Mesendoderm (in vitro differentiated cells): ENCODE measurements around the gene TUFM.

ENCODE experiments used
- DNase-seq: peaks from one replicate; pipeline ENCODE4 v3.0.0; 2013
- H2AK5ac ChIP-seq: 2 replicates; pipeline ENCODE4 v1.6.1; 2013; ENCODE audit warnings: low read length, inconsistent platforms
- H2BK120ac ChIP-seq: 2 replicates; pipeline ENCODE4 v1.6.1; 2013; ENCODE audit warnings: low read depth, mild to moderate bottlenecking, low read length, moderate library complexity, mixed read lengths
- H2BK15ac ChIP-seq: replicated peaks from 2 replicates; pipeline ENCODE4 v1.6.1; 2013; ENCODE audit warnings: low read depth, mild to moderate bottlenecking, moderate library complexity
- H2BK5ac ChIP-seq: 2 replicates; pipeline ENCODE4 v1.6.1; 2013; ENCODE audit warnings: low read length, inconsistent platforms
- H3K18ac ChIP-seq: 2 replicates; pipeline ENCODE4 v1.6.1; 2013; ENCODE audit warnings: mild to moderate bottlenecking, low read length, mixed read lengths
- H3K23ac ChIP-seq: one replicate; pipeline ENCODE4 v1.6.1; 2013; ENCODE audit warnings: low read length
- H3K27ac ChIP-seq: 2 replicates; pipeline ENCODE4 v1.5.1; 2013; ENCODE audit warnings: low read depth, mild to moderate bottlenecking, inconsistent platforms, low read length, moderate library complexity
- H3K27me3 ChIP-seq: 2 replicates; pipeline ENCODE4 v1.6.1; 2013; ENCODE audit warnings: low read length, control low read depth, mild to moderate bottlenecking, inconsistent platforms; ENCODE audit not compliant: insufficient read depth, poor library complexity
- H3K36me3 ChIP-seq: 2 replicates; pipeline ENCODE4 v1.6.1; 2013; ENCODE audit warnings: low read length, inconsistent platforms; ENCODE audit not compliant: control insufficient read depth, insufficient read depth
- H3K4ac ChIP-seq: one replicate; pipeline ENCODE4 v1.6.1; 2013; ENCODE audit warnings: low read depth, mild to moderate bottlenecking, low read length, moderate library complexity
- H3K4me1 ChIP-seq: 2 replicates; pipeline ENCODE4 v1.6.1; 2013; ENCODE audit warnings: low read depth, low read length, inconsistent platforms; ENCODE audit not compliant: control insufficient read depth
- H3K4me2 ChIP-seq: 2 replicates; pipeline ENCODE4 v1.6.1; 2013; ENCODE audit warnings: low read length
- H3K4me3 ChIP-seq: 2 replicates; pipeline ENCODE4 v1.5.1; 2013; ENCODE audit warnings: mild to moderate bottlenecking, low read length
- H3K56ac ChIP-seq: one replicate; pipeline ENCODE4 v1.6.1; 2013; ENCODE audit warnings: low read length
- H3K79me1 ChIP-seq: 2 replicates; pipeline ENCODE4 v1.6.1; 2013; ENCODE audit warnings: low read length, inconsistent platforms
- H3K79me2 ChIP-seq: 2 replicates; pipeline ENCODE4 v1.6.1; 2013; ENCODE audit warnings: mild to moderate bottlenecking, low read length; ENCODE audit not compliant: control insufficient read depth, insufficient read depth
- H3K9ac ChIP-seq: 2 replicates; pipeline ENCODE4 v1.6.1; 2013; ENCODE audit warnings: low read length, inconsistent platforms
- H4K5ac ChIP-seq: one replicate; pipeline ENCODE4 v1.6.1; 2013; ENCODE audit warnings: low read length
- H4K8ac ChIP-seq: one replicate; pipeline ENCODE4 v1.6.1; 2013; ENCODE audit warnings: low read depth, mild to moderate bottlenecking, control low read depth, low read length, moderate library complexity
- WGBS: extraction: QIAGEN DNeasy Blood & Tissue Kit; methylation state at CpG from one replicate; pipeline ENCODE4 v1.1.7; 2013; ENCODE audit warnings: low lambda C conversion rate, missing lambda C conversion rate; ENCODE audit not compliant: insufficient coverage; ENCODE audit errors: extremely low coverage; 5-methylcytosine and 5-hydroxymethylcytosine counted together

The TUFM gene

DNA sequence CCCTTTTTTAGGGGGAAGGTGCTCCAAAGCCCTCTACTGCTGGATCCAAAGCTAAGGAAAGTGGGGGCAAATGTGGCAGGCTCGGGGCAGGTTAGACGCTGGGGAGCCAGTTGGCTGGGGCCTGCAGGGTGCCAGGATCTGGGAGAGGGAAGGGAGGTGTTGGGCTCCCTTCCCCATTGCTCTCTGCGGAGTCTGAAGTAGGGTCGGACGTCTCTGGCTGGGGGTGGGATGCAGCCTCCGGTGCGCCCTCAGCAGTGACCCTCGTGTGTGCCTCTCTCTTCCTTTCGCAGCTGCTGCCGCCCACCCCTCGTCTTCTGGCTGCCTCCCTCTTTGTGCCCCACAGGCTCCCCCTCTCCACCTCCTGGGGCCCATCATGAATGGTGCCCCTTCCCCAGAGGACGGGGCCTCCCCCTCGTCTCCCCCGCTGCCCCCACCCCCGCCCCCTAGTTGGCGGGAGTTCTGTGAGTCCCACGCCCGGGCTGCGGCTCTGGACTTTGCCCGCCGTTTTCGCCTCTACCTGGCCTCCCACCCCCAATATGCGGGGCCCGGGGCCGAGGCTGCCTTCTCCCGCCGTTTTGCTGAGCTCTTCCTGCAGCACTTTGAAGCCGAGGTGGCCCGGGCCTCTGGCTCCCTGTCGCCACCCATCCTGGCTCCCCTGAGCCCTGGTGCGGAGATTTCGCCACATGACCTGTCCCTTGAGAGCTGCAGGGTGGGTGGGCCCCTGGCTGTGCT is 19.7 kb upstream of the TUFM start:
- no peak overlapping the region for H2BK5ac ChIP-seq
- H3K36me3 ChIP-seq, result peaks cover 9% of the 10 kb centered on the region
- WGBS, result no CpG with 5 or more reads among the region's 32 CpGs
- no peak for DNase-seq
- no peak overlapping the region for H3K4me2 ChIP-seq
- no peak overlapping the region for H3K27ac ChIP-seq
- H3K79me2 ChIP-seq, result peaks cover 17% of the 10 kb centered on the region
- no peak overlapping the region for H4K5ac ChIP-seq
- no peak overlapping the region for H3K4me3 ChIP-seq
- no peak overlapping the region for H3K56ac ChIP-seq
- no peaks in the 10 kb centered on the region for H3K4me1 ChIP-seq
- H2BK120ac ChIP-seq, result no peak overlapping the region
- H3K4ac ChIP-seq, result no peak overlapping the region
- H3K79me1 ChIP-seq, result peaks cover 14% of the 10 kb centered on the region
- no peak overlapping the region for H3K23ac ChIP-seq
- H3K9ac ChIP-seq, result no peak overlapping the region
- H3K18ac ChIP-seq, result no peak overlapping the region
- no peak overlapping the region for H2AK5ac ChIP-seq
- no peaks in the 10 kb centered on the region for H3K27me3 ChIP-seq
- no peak overlapping the region for H2BK15ac ChIP-seq
- H4K8ac ChIP-seq, result no peak overlapping the region

DNA sequence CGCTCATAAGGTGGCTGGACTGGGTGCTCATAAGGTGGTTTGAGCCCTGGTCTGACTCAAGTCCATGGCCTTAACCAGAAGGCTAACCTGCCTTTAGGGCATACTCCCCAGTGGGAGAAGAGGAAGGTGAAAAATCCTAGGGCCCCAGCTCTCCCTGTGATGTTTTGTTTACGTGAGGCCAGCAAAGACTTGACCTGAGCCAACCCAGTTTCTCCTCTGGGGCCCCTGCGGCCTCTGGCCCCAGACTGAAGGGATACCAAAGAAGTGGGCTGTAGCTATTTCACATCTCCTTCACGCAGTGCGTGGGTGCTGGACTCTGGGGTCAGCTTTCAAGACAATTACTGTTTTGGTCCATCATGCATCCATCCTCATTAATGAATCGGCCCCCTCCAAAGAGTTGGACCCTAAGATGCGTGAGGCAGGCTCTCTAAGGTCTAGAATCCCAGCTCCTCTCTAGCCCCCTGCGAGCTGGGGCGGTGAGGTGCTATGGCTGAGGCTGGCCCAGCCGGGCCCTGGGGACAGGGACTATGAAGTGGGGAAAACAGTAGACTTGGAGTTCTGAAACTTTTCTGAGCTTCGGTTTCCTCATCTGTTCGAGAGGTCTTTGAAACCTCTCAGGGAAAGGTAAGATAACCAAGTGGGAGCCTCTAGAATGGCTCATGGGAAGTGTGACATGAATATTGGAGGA is 19.0 kb upstream of the TUFM start:
- Histone ChIP-seq H4K8ac (no peak overlapping the region), H3K23ac (no peak overlapping the region), H3K4me2 (no peak overlapping the region), H3K27me3 (no peaks in the 10 kb centered on the region), H2BK15ac (no peak overlapping the region), H3K4me1 (no peaks in the 10 kb centered on the region), H3K18ac (no peak overlapping the region), H4K5ac (no peak overlapping the region), H2BK5ac (no peak overlapping the region), H3K36me3 (peaks cover 9% of the 10 kb centered on the region), H3K56ac (peak overlapping the region; percentile 99), H3K4me3 (no peak overlapping the region), H3K79me2 (peaks cover 17% of the 10 kb centered on the region), H3K4ac (no peak overlapping the region), H2BK120ac (no peak overlapping the region), H3K79me1 (peaks cover 14% of the 10 kb centered on the region), H3K27ac (no peak overlapping the region), H2AK5ac (no peak overlapping the region), H3K9ac (peak overlapping the region; percentile 94)
- WGBS, result no CpG with 5 or more reads among the region's 12 CpGs
- DNase-seq, result no peak

DNA sequence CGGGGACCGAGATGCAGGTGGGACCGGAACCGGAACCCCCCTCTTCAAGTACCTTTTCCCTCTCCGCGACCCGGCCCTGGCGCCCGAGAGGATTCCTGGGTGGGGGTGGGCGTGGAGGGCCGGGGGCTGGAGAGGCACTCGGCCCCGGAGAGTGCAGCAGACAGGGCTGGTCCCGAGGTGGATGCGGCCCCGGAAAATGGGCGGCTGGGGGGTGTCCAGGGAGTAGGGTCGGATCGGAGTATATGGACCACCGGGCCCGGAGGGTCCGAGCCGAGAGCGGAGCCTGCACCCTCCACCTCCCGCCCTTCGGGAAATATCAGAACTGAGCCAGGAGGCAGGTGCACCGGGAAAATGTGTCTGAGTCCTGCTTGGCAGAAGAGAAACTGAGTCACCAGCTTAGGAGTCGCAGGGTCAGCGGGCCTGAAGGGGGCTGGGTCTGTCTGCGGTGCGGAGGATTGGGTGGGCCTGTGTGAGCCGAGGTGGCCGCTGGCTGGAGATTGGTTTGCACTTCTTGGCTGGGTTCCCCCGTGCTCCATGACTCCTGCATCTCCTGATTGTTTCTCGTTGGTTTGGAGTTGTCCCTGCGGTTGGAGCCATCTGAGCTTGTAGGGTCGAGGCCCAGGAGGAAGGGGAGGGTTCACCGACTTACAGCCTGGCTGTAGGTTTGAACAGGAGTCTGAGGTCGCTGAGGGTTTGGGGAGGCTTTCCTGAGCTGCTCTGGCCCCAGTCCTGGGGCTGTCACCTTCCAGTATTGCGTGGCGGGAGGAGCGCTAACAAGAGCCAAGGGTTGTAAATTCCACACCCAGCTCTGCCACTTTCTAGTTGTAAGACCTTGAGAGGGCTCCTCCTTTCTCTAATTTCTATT is 18.0 kb upstream of the TUFM start:
- H3K9ac ChIP-seq, result peak overlapping the region; percentile 94
- H3K27ac ChIP-seq, result peak overlapping the region; percentile 95
- H3K23ac ChIP-seq, result no peak overlapping the region
- H3K79me2 ChIP-seq, result peaks cover 17% of the 10 kb centered on the region
- H3K36me3 ChIP-seq, result peaks cover 3% of the 10 kb centered on the region
- no CpG with 5 or more reads among the region's 42 CpGs for WGBS
- no peaks in the 10 kb centered on the region for H3K4me1 ChIP-seq
- H3K4ac ChIP-seq, result peak overlapping the region; percentile 46
- no peak for DNase-seq
- peak overlapping the region; percentile 82 for H3K4me2 ChIP-seq
- peaks cover 14% of the 10 kb centered on the region for H3K79me1 ChIP-seq
- no peak overlapping the region for H2BK120ac ChIP-seq
- H3K18ac ChIP-seq, result peak overlapping the region; percentile 65
- no peak overlapping the region for H2BK5ac ChIP-seq
- no peak overlapping the region for H2BK15ac ChIP-seq
- peak overlapping the region; percentile 99 for H3K4me3 ChIP-seq
- H2AK5ac ChIP-seq, result no peak overlapping the region
- H3K56ac ChIP-seq, result peak overlapping the region; percentile 99
- H4K5ac ChIP-seq, result no peak overlapping the region
- H4K8ac ChIP-seq, result peak overlapping the region; percentile 91
- no peaks in the 10 kb centered on the region for H3K27me3 ChIP-seq

DNA sequence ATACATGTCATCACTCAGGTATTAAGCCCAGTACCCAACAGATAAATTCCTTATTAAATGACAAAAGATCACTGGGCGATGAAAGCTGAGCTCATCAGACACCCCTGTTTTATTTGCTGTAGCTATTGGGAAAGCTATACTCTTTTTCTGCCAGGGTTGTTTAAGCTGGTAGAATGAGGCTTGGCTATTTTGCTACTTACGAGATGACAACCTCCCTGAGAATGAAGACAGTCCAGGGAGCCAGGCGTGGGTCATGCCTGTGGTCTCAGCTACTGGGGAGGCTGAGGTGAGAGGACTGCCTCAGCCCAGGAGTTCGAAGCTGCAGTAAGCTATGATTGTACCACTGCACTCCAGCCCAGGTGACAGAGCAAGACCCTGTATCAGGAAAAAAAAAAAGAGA is 13.2 kb upstream of the TUFM start:
- H3K27me3 ChIP-seq, result no peaks in the 10 kb centered on the region
- H3K56ac ChIP-seq, result no peak overlapping the region
- H3K79me2 ChIP-seq, result peaks cover 4% of the 10 kb centered on the region
- whole genome bisulfite sequencing, result no CpG with 5 or more reads among the region's 4 CpGs
- H3K4me1 ChIP-seq, result no peaks in the 10 kb centered on the region
- H4K8ac ChIP-seq, result no peak overlapping the region
- H3K4me2 ChIP-seq, result no peak overlapping the region
- H2AK5ac ChIP-seq, result no peak overlapping the region
- no peak overlapping the region for H2BK15ac ChIP-seq
- H3K4me3 ChIP-seq, result no peak overlapping the region
- peaks cover 2% of the 10 kb centered on the region for H3K79me1 ChIP-seq
- no peak overlapping the region for H3K4ac ChIP-seq
- H3K27ac ChIP-seq, result no peak overlapping the region
- H3K36me3 ChIP-seq, result no peaks in the 10 kb centered on the region
- H3K9ac ChIP-seq, result no peak overlapping the region
- DNase-seq, result no peak
- H2BK120ac ChIP-seq, result no peak overlapping the region
- H3K23ac ChIP-seq, result no peak overlapping the region
- no peak overlapping the region for H2BK5ac ChIP-seq
- no peak overlapping the region for H3K18ac ChIP-seq
- H4K5ac ChIP-seq, result no peak overlapping the region

DNA sequence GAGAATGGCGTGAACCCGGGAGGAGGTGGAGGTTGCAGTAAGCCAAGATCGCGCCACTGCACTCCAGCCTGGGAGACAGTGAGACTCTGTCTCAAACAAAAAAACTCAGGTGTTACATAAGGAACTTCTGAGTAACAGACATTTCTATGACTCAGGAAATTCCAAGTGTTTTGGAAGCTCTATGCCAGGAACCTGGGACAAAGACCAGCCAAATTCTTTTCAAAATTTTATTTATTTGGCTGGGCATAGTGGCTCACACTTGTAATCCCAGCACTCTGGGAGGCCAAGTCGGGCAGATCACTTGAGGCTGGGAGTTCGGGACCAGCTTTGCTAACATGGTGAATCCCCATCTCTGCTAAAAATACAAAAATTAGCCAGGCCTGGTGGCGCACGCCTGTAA is 12.3 kb upstream of the TUFM start:
- H4K5ac ChIP-seq, result no peak overlapping the region
- no peak overlapping the region for H3K56ac ChIP-seq
- H4K8ac ChIP-seq, result no peak overlapping the region
- H3K4me1 ChIP-seq, result no peaks in the 10 kb centered on the region
- no peak overlapping the region for H3K23ac ChIP-seq
- H2AK5ac ChIP-seq, result no peak overlapping the region
- H3K4ac ChIP-seq, result no peak overlapping the region
- no peak overlapping the region for H3K4me2 ChIP-seq
- no peak overlapping the region for H3K18ac ChIP-seq
- no peak overlapping the region for H3K9ac ChIP-seq
- no peak overlapping the region for H3K27ac ChIP-seq
- H2BK15ac ChIP-seq, result no peak overlapping the region
- no peaks in the 10 kb centered on the region for H3K36me3 ChIP-seq
- no peaks in the 10 kb centered on the region for H3K27me3 ChIP-seq
- no peak for DNase-seq
- no peak overlapping the region for H2BK120ac ChIP-seq
- H3K4me3 ChIP-seq, result no peak overlapping the region
- no peaks in the 10 kb centered on the region for H3K79me1 ChIP-seq
- H2BK5ac ChIP-seq, result no peak overlapping the region
- H3K79me2 ChIP-seq, result no peaks in the 10 kb centered on the region
- no CpG with 5 or more reads among the region's 8 CpGs for WGBS
